K562 (cell line): ENCODE results near the gene MYBL2. TPM values are rescaled to one million over a fixed set of nuclear protein-coding genes. Genes with fewer than 3 reads are reported as not detected.

ENCODE experiments used
- ATAC-seq: fragments of 200-7000 bp; cut with Tn5 transposase; 3 replicates; pipeline ENCODE4 v1.9.1; 2020; ENCODE audit warnings: moderate library complexity
- BruUV-seq: library from RNA; stranded (reverse); fragments of 400-500 nt; replicated peaks from 2 replicates; lab custom pipeline; 2021; lab: Mats Ljungman, UMichigan
- CTCF ChIA-PET: fragments of 300-600 bp; formaldehyde crosslinking; extraction: SDS; loops from one replicate; lab custom pipeline; 2021; ENCODE audit warnings: low intra/inter-chr PET ratio; lab: Yijun Ruan, JAX
- POLR2A ChIA-PET: fragments of 300-600, 350-650 bp; sonication (Branson Sonifier 250); formaldehyde crosslinking; extraction: SDS; loops from one replicate; lab custom pipeline; 2021; ENCODE audit warnings: antibody characterized with exemption, inconsistent platforms; lab: Yijun Ruan, JAX
- DNase-seq, 4 experiments: peaks; one replicate each; pipeline versions ENCODE4 v3.0.0 to v3.0.0-alpha.2; 2011 to 2018; ENCODE audit warnings: low spot score in 3 of 4, mixed read lengths in 3 of 4; ENCODE audit errors: extremely low read depth in 1 of 4
- FAIRE-seq: peaks from 2 replicates; lab custom pipeline; 2011; peaks lifted over from hg19 to GRCh38; lab: Jason Lieb, UNC
- H2AFZ ChIP-seq: 2 replicates; pipeline ENCODE4 v1.6.0; 2011; ENCODE audit warnings: low read depth, low read length, control low read depth, inconsistent platforms
- H3K27ac ChIP-seq: fragments of 200-600 bp; 3 replicates; pipeline ENCODE4 v1.8.0; 2011; ENCODE audit warnings: low read depth, mild to moderate bottlenecking, control low read depth, inconsistent platforms, low read length, moderate library complexity, mixed read lengths; ENCODE audit errors: extremely low read depth
- H3K27me3 ChIP-seq, 2 experiments: fragments of 300-600 bp in 1 of 2; 2 replicates in 1 of 2; 3 replicates in 1 of 2; pipeline versions ENCODE4 v1.6.0 to v1.8.0; 2011; ENCODE audit warnings: inconsistent platforms in 2 of 2, low read length in 2 of 2, mild to moderate bottlenecking in 1 of 2, mixed read lengths in 1 of 2, moderate library complexity in 1 of 2; ENCODE audit not compliant: control insufficient read depth in 2 of 2, insufficient read depth in 2 of 2
- H3K36me3 ChIP-seq: fragments of 300-600 bp; 3 replicates; pipeline ENCODE4 v1.8.0; 2011; ENCODE audit warnings: mild to moderate bottlenecking, low read length, inconsistent platforms; ENCODE audit not compliant: control insufficient read depth, insufficient read depth
- H3K4me1 ChIP-seq, 2 experiments: fragments of 200-600 bp in 1 of 2; replicated peaks in 1 of 2; 2 replicates in 1 of 2; 3 replicates in 1 of 2; pipeline versions ENCODE4 v1.5.1 to v1.8.0; 2011; ENCODE audit warnings: inconsistent platforms in 2 of 2, low read length in 2 of 2, mild to moderate bottlenecking in 1 of 2, mixed read lengths in 1 of 2, moderate library complexity in 1 of 2; ENCODE audit not compliant: control insufficient read depth in 2 of 2, insufficient read depth in 2 of 2
- H3K4me2 ChIP-seq: 2 replicates; pipeline ENCODE4 v1.6.1; 2011; ENCODE audit warnings: low read length, control low read depth, inconsistent platforms, mixed read lengths; ENCODE audit not compliant: insufficient read depth
- H3K4me3 ChIP-seq: fragments of 200-600 bp; sonication (generic), shearing (Covaris generic); 2 replicates; pipeline ENCODE4 v1.5.1; 2016; ENCODE audit warnings: control low read depth, inconsistent platforms
- H3K79me2 ChIP-seq: fragments of 200-600 bp; 3 replicates; pipeline ENCODE4 v1.8.0; 2011; ENCODE audit warnings: low read length, inconsistent platforms; ENCODE audit not compliant: control insufficient read depth, insufficient read depth
- H3K9ac ChIP-seq, 2 experiments: 2 replicates each; pipeline versions ENCODE4 v1.6.0 to v1.6.1; 2011; ENCODE audit warnings: low read depth in 2 of 2, low read length in 2 of 2, control low read depth in 1 of 2, inconsistent platforms in 1 of 2, mild to moderate bottlenecking in 1 of 2, mixed read lengths in 1 of 2; ENCODE audit not compliant: insufficient read depth in 1 of 2
- H3K9me1 ChIP-seq: one replicate; pipeline ENCODE4 v1.6.0; 2011; ENCODE audit warnings: inconsistent platforms, mild to moderate bottlenecking, low read length, moderate library complexity; ENCODE audit not compliant: control insufficient read depth, insufficient read depth
- H3K9me3 ChIP-seq: replicated peaks from 2 replicates; pipeline ENCODE4 v1.5.1; 2011; ENCODE audit warnings: low read depth, low read length, inconsistent platforms; ENCODE audit not compliant: control insufficient read depth, insufficient read depth
- H4K20me1 ChIP-seq: replicated peaks from 2 replicates; pipeline ENCODE4 v1.6.1; 2011; ENCODE audit warnings: low read length, inconsistent platforms, mixed read lengths; ENCODE audit not compliant: control insufficient read depth, insufficient read depth
- EWSR1 ChIP-seq: fragments of 450-650 bp; IDR thresholded peaks from 2 replicates; pipeline ENCODE4 v1.6.1; 2018; ENCODE audit warnings: borderline replicate concordance, mild to moderate bottlenecking, low read depth, moderate library complexity; ENCODE audit not compliant: partially characterized antibody
- LEF1 ChIP-seq: fragments of 450-650 bp; IDR thresholded peaks from 2 replicates; pipeline ENCODE4 v1.6.1; 2016; ENCODE audit warnings: mild to moderate bottlenecking
- MLLT1 ChIP-seq, 2 experiments: fragments of 450-650 bp; IDR thresholded peaks; 2 replicates each; pipeline ENCODE4 v1.6.1; 2016
- POLR3A ChIP-seq: IDR thresholded peaks from 2 replicates; pipeline ENCODE4 v1.6.1; 2011; ENCODE audit warnings: borderline replicate concordance, mild to moderate bottlenecking, moderate library complexity; ENCODE audit not compliant: insufficient read length, insufficient read depth; ENCODE audit errors: extremely low read depth
- POU5F1 ChIP-seq: fragments of 150-350 bp; IDR thresholded peaks from 2 replicates; pipeline ENCODE4 v1.6.1; 2014; ENCODE audit warnings: borderline replicate concordance, low read length, low read depth, mild to moderate bottlenecking; ENCODE audit not compliant: partially characterized antibody
- REST ChIP-seq, 2 experiments: fragments of 450-650 bp; formaldehyde crosslinking in 1 of 2; IDR thresholded peaks; 2 replicates each; pipeline versions ENCODE4 v1.4.0 to v1.6.1; 2014 to 2020; ENCODE audit warnings: mild to moderate bottlenecking in 2 of 2, borderline replicate concordance in 1 of 2, low read depth in 1 of 2
- TEAD1 ChIP-seq, 2 experiments: fragments of 450-650 bp in 1 of 2; sonication (generic) in 1 of 2; formaldehyde crosslinking; IDR thresholded peaks; 2 replicates each; pipeline versions ENCODE4 v1.4.0 to v1.8.0; 2020 to 2022; ENCODE audit warnings: mild to moderate bottlenecking in 2 of 2, missing genetic modification reagents in 1 of 2
- WGBS: fragments of 100-300 bp; shearing (Covaris generic); methylation state at CpG from one replicate; pipeline ENCODE4 v1.1.6; 2016; ENCODE audit warnings: low coverage, mixed read lengths; ENCODE audit not compliant: insufficient coverage; ENCODE audit errors: missing lambda C conversion rate; 5-methylcytosine and 5-hydroxymethylcytosine counted together
- in situ Hi-C: fragments of 300-500 bp; cut with MboI; formaldehyde crosslinking; loops from 4 replicates; pipeline ENCODE4 v1.15.0; 2018; ENCODE audit warnings: inconsistent platforms, mixed read lengths
- intact Hi-C: fragments of 100-400 bp; cut with micrococcal nuclease; formaldehyde crosslinking; loops from 2 replicates; pipeline ENCODE4 v1.14.2; 2022
- polyA plus RNA-seq, 8 experiments: library from polyadenylated mRNA; depleted of rRNA in 4 of 8; stranded (reverse) in 5 of 8; unstranded in 3 of 8; fragments of >200 nt; fragmentation: Nextera tagmentation in 2 of 8; fragmentation: Illumina TruSeq in 1 of 8; extraction: Ambion mirVana in 2 of 8; extraction: Trizol in 1 of 8; gene quantifications; 2 replicates each; pipeline versions ENCODE4 v1.2.1 to v1.2.3, GENCODE V29; 2011 to 2014; ENCODE audit warnings: inconsistent platforms in 1 of 8, missing spikeins in 1 of 8
- total RNA-seq, 7 experiments: library from RNA; depleted of rRNA in 6 of 7; stranded (reverse); fragments of >200 nt in 6 of 7; fragmentation: Illumina TruSeq in 2 of 7; extraction: Trizol in 2 of 7; gene quantifications; 2 replicates each; pipeline versions ENCODE4 v1.2.1 to v1.2.3, GENCODE V29; 2011 to 2021; ENCODE audit warnings: low replicate concordance in 1 of 7

MYBL2 gene
- total and polyA plus RNA-seq, 9 of the 15 experiments (the other 6 are each of a cell fraction or from before 2014, with no cell fraction given), result 4.4 to 169 (median 52.5) TPM

- no peaks in the 10 kb centered on the region; a peak in 1 of 5 replicates for H3K4me1 ChIP-seq
- H3K4me2 ChIP-seq, result no peak overlapping the region
- BruUV-seq, result no TSS peak
- DNase-seq, result no peak
- WGBS, result 23% methylated on average over 9 of the region's 9 CpGs
- H3K9me3 ChIP-seq, result no peaks in the 10 kb centered on the region
- peaks cover 23 to 51% of the 10 kb centered on the region in 2 experiments; a peak in 4 of 5 replicates for H3K27me3 ChIP-seq
- no peak overlapping the region for H3K4me3 ChIP-seq
- intact Hi-C loops (no loop called here), in situ Hi-C loops (no loop called here)
- TF ChIP-seq POLR3A (no peak), TEAD1 (CRISPR knock-in tag; IDR thresholded peaks at IDR 0.05) (no peak), POU5F1 (no peak), MLLT1 (IDR thresholded peaks at IDR 0.05) (no peak), EWSR1 (no peak), REST (IDR thresholded peaks at IDR 0.05; ENCODE audit: borderline replicate concordance) (no peak), REST (CRISPR knock-in tag; IDR thresholded peaks at IDR 0.05; ENCODE audit: low read depth) (no peak), LEF1 (no peak)
- ChIA-PET POLR2A (interaction anchor here (0.7 kb wide), 1 partner anchor 21 kb away, joined by 3 read pairs; no protein-coding TSS in a partner anchor), CTCF (no interaction called here)
- H3K36me3 ChIP-seq, result no peaks in the 10 kb centered on the region
- no peaks in the 10 kb centered on the region; the same call in 1 of the 2 replicates for H4K20me1 ChIP-seq
- H3K9me1 ChIP-seq, result no peaks in the 10 kb centered on the region
- no peak overlapping the region for H3K27ac ChIP-seq
- H2AFZ ChIP-seq, result no peak overlapping the region
- H3K79me2 ChIP-seq, result no peaks in the 10 kb centered on the region
- FAIRE-seq, result no peak
- ATAC-seq, result no peak
- no peak overlapping the region for H3K9ac ChIP-seq
Measured at GRCh38 chr20:43739148-43739749, 72.3 kb downstream of the MYBL2 start.
